Neutrophil (primary cell): ENCODE measurements around the gene DUS1L.

ENCODE experiments used
- H3K27ac ChIP-seq: fragments of 200-600 bp; sonication (generic); 2 replicates; pipeline ENCODE4 v1.5.1; 2016; ENCODE audit warnings: mild to moderate bottlenecking, moderate library complexity
- H3K27me3 ChIP-seq: fragments of 200-600 bp; sonication (generic); 2 replicates; pipeline ENCODE4 v1.6.0; 2016; ENCODE audit warnings: mild to moderate bottlenecking
- H3K36me3 ChIP-seq: fragments of 200-600 bp; sonication (generic); 2 replicates; pipeline ENCODE4 v1.5.1; 2017
- H3K4me1 ChIP-seq, 2 experiments: fragments of 200-600 bp in 1 of 2; sonication (generic) in 1 of 2; 1 replicate in 1 of 2; 2 replicates in 1 of 2; pipeline versions ENCODE4 v1.5.1 to v1.6.1; 2013 to 2016; ENCODE audit warnings: low read depth in 1 of 2, low read length in 1 of 2, mild to moderate bottlenecking in 1 of 2, moderate library complexity in 1 of 2; ENCODE audit not compliant: control insufficient read depth in 1 of 2, insufficient read depth in 1 of 2
- H3K4me3 ChIP-seq, 2 experiments: fragments of 200-600 bp in 1 of 2; sonication (generic) in 1 of 2; 1 replicate in 1 of 2; 2 replicates in 1 of 2; pipeline ENCODE4 v1.5.1; 2013 to 2016; ENCODE audit warnings: low read depth in 1 of 2, low read length in 1 of 2, mild to moderate bottlenecking in 1 of 2, moderate library complexity in 1 of 2
- H3K9me3 ChIP-seq: fragments of 200-600 bp; sonication (generic); 2 replicates; pipeline ENCODE4 v1.5.1; 2016
- TF ChIP-seq, protein P1 (sequence below): fragments of 200-600 bp; sonication (generic); IDR thresholded peaks from 2 replicates; pipeline ENCODE4 v1.5.1; 2016; ENCODE audit warnings: antibody characterized with exemption

Gene DUS1L

DNA sequence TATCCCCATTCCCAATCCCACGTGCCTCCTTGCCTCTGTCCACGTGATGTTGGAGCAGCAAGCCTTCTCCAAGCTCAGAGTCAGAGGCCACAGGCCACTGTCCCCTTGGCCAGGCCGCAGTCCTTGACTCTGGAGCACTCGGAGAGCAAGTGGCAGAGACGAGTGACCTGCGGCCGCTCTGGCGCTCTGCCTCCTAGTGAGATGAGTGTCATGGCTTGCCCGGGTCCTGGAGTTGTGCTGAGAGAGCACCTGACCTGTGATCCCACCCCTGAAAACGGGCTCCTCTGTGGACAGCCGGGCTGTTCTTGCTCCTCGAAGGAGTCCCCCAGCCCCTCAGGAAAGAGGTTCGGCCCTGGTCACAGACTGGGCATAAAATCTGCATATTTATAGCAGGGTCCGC is 42.4 kb upstream of the DUS1L start:
- Histone ChIP-seq H3K36me3 (peaks cover 1% of the 10 kb centered on the region), H3K27me3 (no peaks in the 10 kb centered on the region), H3K4me1 (peaks cover 30 to 37% of the 10 kb centered on the region in 2 experiments), H3K27ac (no peak overlapping the region), H3K9me3 (no peaks in the 10 kb centered on the region), H3K4me3 (no peak overlapping the region)
- TF ChIP-seq, protein P1, sequence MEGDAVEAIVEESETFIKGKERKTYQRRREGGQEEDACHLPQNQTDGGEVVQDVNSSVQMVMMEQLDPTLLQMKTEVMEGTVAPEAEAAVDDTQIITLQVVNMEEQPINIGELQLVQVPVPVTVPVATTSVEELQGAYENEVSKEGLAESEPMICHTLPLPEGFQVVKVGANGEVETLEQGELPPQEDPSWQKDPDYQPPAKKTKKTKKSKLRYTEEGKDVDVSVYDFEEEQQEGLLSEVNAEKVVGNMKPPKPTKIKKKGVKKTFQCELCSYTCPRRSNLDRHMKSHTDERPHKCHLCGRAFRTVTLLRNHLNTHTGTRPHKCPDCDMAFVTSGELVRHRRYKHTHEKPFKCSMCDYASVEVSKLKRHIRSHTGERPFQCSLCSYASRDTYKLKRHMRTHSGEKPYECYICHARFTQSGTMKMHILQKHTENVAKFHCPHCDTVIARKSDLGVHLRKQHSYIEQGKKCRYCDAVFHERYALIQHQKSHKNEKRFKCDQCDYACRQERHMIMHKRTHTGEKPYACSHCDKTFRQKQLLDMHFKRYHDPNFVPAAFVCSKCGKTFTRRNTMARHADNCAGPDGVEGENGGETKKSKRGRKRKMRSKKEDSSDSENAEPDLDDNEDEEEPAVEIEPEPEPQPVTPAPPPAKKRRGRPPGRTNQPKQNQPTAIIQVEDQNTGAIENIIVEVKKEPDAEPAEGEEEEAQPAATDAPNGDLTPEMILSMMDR, result no peak

DNA sequence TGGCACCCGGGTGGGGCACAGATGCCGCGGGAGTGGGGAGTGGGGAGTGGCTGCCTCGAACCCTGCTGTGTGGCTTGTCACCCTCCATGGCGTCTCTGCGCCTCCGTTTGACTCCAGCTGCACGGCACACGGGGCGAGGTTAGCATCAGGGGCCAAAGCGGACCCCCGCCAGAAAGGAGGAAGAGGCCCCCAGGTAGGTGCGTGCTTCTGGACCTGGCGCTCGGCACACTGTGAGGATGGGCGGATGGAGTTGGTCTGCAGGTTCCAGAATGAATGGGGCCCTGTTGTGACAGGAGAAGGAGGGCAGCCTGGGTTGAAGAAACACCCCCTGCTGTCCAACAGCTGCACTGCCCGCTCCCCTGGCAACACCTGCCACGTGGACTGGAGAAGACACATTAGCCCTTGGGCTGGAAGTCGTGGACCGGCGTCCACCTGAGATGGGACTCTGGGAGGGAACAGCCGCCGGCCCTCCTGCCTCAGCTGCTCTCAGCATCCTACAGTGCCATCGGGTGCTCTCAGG is 41.8 kb upstream of the DUS1L start:
- Histone ChIP-seq H3K4me3 (no peak overlapping the region), H3K27ac (peak overlapping the region; percentile 89), H3K9me3 (no peaks in the 10 kb centered on the region), H3K4me1 (peaks cover 26 to 30% of the 10 kb centered on the region in 2 experiments), H3K36me3 (no peaks in the 10 kb centered on the region), H3K27me3 (no peaks in the 10 kb centered on the region)
- TF ChIP-seq, protein P1, result no peak

DNA sequence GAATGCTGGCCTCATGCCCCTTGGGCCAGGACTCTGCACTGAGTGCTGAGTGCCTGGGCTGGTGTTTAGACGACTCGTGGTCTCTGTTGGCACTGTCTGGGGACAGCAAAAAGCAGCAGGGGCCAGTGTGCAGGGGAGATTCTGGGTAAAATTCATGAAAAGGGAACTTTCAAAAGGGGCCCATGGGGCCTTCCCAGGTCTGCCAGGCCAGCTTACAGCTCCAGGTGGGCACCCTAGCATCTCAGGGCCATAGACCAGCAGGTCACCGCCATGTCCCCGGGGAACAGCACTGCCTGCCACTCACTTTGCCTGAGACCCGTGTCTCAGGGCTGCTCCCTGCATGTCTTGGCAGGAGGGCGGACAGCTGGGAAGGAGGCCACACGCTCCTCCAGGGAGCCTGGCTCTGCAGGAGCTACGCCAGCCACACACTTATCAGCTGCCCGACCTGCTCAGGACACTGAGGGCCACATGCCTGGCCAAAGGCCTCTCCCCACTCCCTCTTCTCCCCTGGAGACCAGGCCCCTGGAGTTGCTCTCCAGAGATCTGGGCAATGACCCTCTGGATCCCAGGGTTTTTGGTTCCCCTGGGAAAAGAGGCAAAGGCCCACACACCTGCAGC is 41.2 kb upstream of the DUS1L start:
- H3K27ac ChIP-seq, result peak overlapping the region; percentile 89

DNA sequence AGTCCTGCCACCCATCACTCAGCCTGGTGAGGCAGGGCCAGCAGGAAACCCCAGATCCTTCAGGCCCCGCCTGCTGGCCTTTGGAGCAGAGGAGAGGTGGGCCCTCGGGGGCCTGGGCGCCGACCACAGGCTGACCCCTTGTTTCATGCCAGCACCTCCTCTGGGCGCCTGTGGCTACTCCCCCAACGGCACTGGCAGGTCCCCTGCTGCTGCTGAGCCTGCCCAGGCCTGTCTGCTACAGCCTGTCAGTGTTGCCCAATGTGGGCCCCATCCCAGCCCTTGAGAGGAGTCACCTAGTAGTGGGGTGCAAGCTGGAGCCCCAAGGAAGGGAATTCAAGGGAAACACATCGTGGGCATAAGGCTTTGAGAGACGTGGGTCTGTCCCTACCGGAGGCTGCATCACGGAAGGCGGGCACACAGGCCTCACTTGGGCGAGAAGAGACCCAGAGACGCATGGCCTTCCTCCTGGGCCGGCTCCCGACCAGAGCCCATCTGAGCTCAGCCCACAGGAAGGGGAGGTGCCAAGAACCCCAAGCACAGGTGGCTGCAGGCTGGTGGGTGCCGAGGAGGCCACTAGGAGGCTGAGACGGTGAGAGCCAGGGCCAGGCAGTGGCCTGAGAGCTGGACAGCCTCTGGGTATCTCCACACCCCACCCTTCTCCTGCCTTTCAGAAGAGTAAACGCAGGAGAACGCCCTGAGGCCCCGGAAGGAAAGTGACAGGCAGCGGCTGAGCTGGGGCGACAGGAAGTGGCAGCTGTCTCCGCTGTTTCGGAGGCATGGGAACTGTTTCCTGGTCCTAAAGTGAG is 40.5 kb upstream of the DUS1L start:
- Histone ChIP-seq H3K27me3 (no peaks in the 10 kb centered on the region), H3K4me3 (peak overlapping the region; percentile 61 to 62), H3K9me3 (no peaks in the 10 kb centered on the region), H3K4me1 (peaks cover 26 to 39% of the 10 kb centered on the region in 2 experiments), H3K27ac (peak overlapping the region; percentile 89), H3K36me3 (no peaks in the 10 kb centered on the region)
- TF ChIP-seq, protein P1, result peak; percentile 66

More for the DNA sequence above, 41.2 kb upstream of the DUS1L start:
- H3K4me1 ChIP-seq, result peaks cover 26 to 32% of the 10 kb centered on the region in 2 experiments
- H3K9me3 ChIP-seq, result no peaks in the 10 kb centered on the region
- no peaks in the 10 kb centered on the region for H3K36me3 ChIP-seq
- H3K4me3 ChIP-seq, result peak overlapping the region; percentile 61 to 62
- TF ChIP-seq, protein P1, result no peak
- H3K27me3 ChIP-seq, result no peaks in the 10 kb centered on the region

DNA sequence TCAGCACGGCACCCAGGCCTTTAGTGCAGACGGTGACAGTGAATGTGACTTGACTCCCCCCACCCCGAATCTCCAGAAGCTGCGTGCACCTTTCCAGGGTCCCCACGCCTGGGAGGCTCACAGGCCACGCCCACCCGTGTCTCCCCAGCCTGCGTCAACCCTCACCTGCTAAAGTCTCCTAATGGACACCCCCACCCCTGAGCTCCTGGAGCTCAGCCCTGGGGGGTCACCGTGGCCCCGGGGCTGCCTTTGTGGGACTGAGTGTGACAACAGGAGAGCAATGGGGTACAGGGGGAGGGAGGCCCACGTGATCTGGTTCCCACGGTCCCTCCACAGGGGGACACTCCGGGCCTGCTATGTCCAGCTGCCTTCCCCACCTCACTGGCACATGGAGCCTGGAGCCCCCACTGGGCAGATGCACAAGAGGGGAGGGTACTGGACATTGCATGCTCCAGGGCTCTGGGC is 39.8 kb upstream of the DUS1L start:
- TF ChIP-seq, protein P1, result no peak
- H3K9me3 ChIP-seq, result no peaks in the 10 kb centered on the region
- H3K27ac ChIP-seq, result peak overlapping the region; percentile 89
- peaks cover 26 to 39% of the 10 kb centered on the region in 2 experiments for H3K4me1 ChIP-seq
- H3K27me3 ChIP-seq, result no peaks in the 10 kb centered on the region
- no peaks in the 10 kb centered on the region for H3K36me3 ChIP-seq
- H3K4me3 ChIP-seq, result peak overlapping the region in 1 of 2 experiments; percentile 62
